H9 (cell line): ENCODE data around the gene COA5. TPM values are rescaled to one million over a fixed set of nuclear protein-coding genes. Genes with fewer than 3 reads are reported as not detected.

Source experiments
- DNase-seq: peaks from one replicate; pipeline ENCODE4 v3.0.0-alpha.2; 2017
- H2AFZ ChIP-seq: one replicate; pipeline ENCODE4 v1.6.1; 2013; ENCODE audit warnings: mild to moderate bottlenecking, low read length, control low read depth, moderate library complexity
- H2AK5ac ChIP-seq: 2 replicates; pipeline ENCODE4 v1.6.1; 2013; ENCODE audit warnings: low read length, control low read depth, mixed read lengths; ENCODE audit not compliant: insufficient read length
- H2BK120ac ChIP-seq: one replicate; pipeline ENCODE4 v1.6.1; 2013; ENCODE audit warnings: low read depth, mild to moderate bottlenecking, low read length, control low read depth, inconsistent platforms; ENCODE audit not compliant: poor library complexity, severe bottlenecking
- H2BK12ac ChIP-seq: 2 replicates; pipeline ENCODE4 v1.6.1; 2013; ENCODE audit warnings: low read length, control low read depth, mixed read lengths, low read depth; ENCODE audit not compliant: insufficient read length
- H2BK15ac ChIP-seq: 2 replicates; pipeline ENCODE4 v1.6.1; 2013; ENCODE audit warnings: low read depth, low read length, control low read depth
- H2BK20ac ChIP-seq: one replicate; pipeline ENCODE4 v1.6.1; 2013; ENCODE audit warnings: low read depth, mild to moderate bottlenecking, low read length, control low read depth, inconsistent platforms; ENCODE audit not compliant: poor library complexity, severe bottlenecking
- H2BK5ac ChIP-seq: 2 replicates; pipeline ENCODE4 v1.6.1; 2013; ENCODE audit warnings: low read length, control low read depth, mixed read lengths; ENCODE audit not compliant: insufficient read length
- H3K14ac ChIP-seq: 2 replicates; pipeline ENCODE4 v1.6.1; 2013; ENCODE audit warnings: low read length, control low read depth; ENCODE audit not compliant: insufficient read depth
- H3K18ac ChIP-seq: 2 replicates; pipeline ENCODE4 v1.6.1; 2013; ENCODE audit warnings: low read depth, mild to moderate bottlenecking, mixed read lengths, low read length, control low read depth; ENCODE audit not compliant: insufficient read length
- H3K23ac ChIP-seq: 2 replicates; pipeline ENCODE4 v1.6.1; 2013; ENCODE audit warnings: low read length, control low read depth, mixed read lengths, low read depth; ENCODE audit not compliant: insufficient read length
- H3K23me2 ChIP-seq: 2 replicates; pipeline ENCODE4 v1.6.1; 2013; ENCODE audit warnings: low read depth, mild to moderate bottlenecking, mixed read lengths, low read length, control low read depth; ENCODE audit not compliant: insufficient read length, poor library complexity, severe bottlenecking
- H3K27ac ChIP-seq: 2 replicates; pipeline ENCODE4 v1.5.1; 2013; ENCODE audit warnings: low read length, control low read depth, mixed read lengths, low read depth; ENCODE audit not compliant: insufficient read length
- H3K27me3 ChIP-seq: 2 replicates; pipeline ENCODE4 v1.6.1; 2013; ENCODE audit warnings: low read length, control low read depth, inconsistent platforms; ENCODE audit not compliant: insufficient read depth
- H3K4ac ChIP-seq: 2 replicates; pipeline ENCODE4 v1.6.1; 2013; ENCODE audit warnings: low read depth, mild to moderate bottlenecking, control low read depth, inconsistent platforms, low read length, moderate library complexity
- H3K4me1 ChIP-seq: 2 replicates; pipeline ENCODE4 v1.6.1; 2013; ENCODE audit warnings: low read length, control low read depth, inconsistent platforms; ENCODE audit not compliant: insufficient read depth
- H3K4me2 ChIP-seq: 2 replicates; pipeline ENCODE4 v1.6.1; 2013; ENCODE audit warnings: low read length, control low read depth, mixed read lengths; ENCODE audit not compliant: insufficient read length, insufficient read depth
- H3K56ac ChIP-seq: 2 replicates; pipeline ENCODE4 v1.6.1; 2013; ENCODE audit warnings: low read depth, mild to moderate bottlenecking, mixed read lengths, low read length, control low read depth; ENCODE audit not compliant: insufficient read length
- H3K79me1 ChIP-seq: 2 replicates; pipeline ENCODE4 v1.6.1; 2013; ENCODE audit warnings: low read depth, mild to moderate bottlenecking, moderate library complexity, low read length, control low read depth, inconsistent platforms; ENCODE audit not compliant: insufficient read depth, poor library complexity, severe bottlenecking
- H3K79me2 ChIP-seq: 2 replicates; pipeline ENCODE4 v1.6.1; 2013; ENCODE audit warnings: low read length, control low read depth, inconsistent platforms; ENCODE audit not compliant: insufficient read depth
- H3K9ac ChIP-seq: 2 replicates; pipeline ENCODE4 v1.6.1; 2013; ENCODE audit warnings: low read length, control low read depth, mixed read lengths; ENCODE audit not compliant: insufficient read length; ENCODE audit errors: extremely low read depth
- H3K9me3 ChIP-seq: one replicate; pipeline ENCODE4 v1.6.1; 2013; ENCODE audit warnings: low read depth, low read length, inconsistent platforms; ENCODE audit not compliant: control insufficient read depth
- H3T11ph ChIP-seq: one replicate; pipeline ENCODE4 v1.6.1; 2013; ENCODE audit warnings: mild to moderate bottlenecking, low read length, control low read depth, inconsistent platforms
- H4K20me1 ChIP-seq: one replicate; pipeline ENCODE4 v1.6.1; 2013; ENCODE audit not compliant: control insufficient read depth, insufficient read length, insufficient read depth
- H4K5ac ChIP-seq: 2 replicates; pipeline ENCODE4 v1.6.1; 2013; ENCODE audit warnings: low read depth, mild to moderate bottlenecking, mixed read lengths, low read length, control low read depth; ENCODE audit not compliant: insufficient read length
- H4K8ac ChIP-seq: replicated peaks from 2 replicates; pipeline ENCODE4 v1.6.1; 2013; ENCODE audit warnings: low read length, control low read depth, mixed read lengths, low read depth; ENCODE audit not compliant: insufficient read length
- H4K91ac ChIP-seq: 2 replicates; pipeline ENCODE4 v1.6.1; 2013; ENCODE audit warnings: low read depth, mild to moderate bottlenecking, moderate library complexity, mixed read lengths, low read length, control low read depth; ENCODE audit not compliant: insufficient read length
- H3K27ac Mint-ChIP-seq, 3 experiments: 2 replicates in 2 of 3; 3 replicates in 1 of 3; pipeline ENCODE4 v1.8.0; 2020 to 2021; ENCODE audit warnings: mixed read lengths in 3 of 3, mild to moderate bottlenecking in 1 of 3, moderate library complexity in 1 of 3
- H3K27me3 Mint-ChIP-seq: 2 replicates; pipeline ENCODE4 v1.8.0; 2021; ENCODE audit warnings: low read depth, mild to moderate bottlenecking, moderate library complexity, mixed read lengths
- H3K36me3 Mint-ChIP-seq, 3 experiments: 2 replicates in 2 of 3; 3 replicates in 1 of 3; pipeline ENCODE4 v1.8.0; 2020 to 2021; ENCODE audit warnings: low read depth in 3 of 3, mixed read lengths in 3 of 3; ENCODE audit not compliant: insufficient read depth in 1 of 3
- H3K4me1 Mint-ChIP-seq, 2 experiments: 2 replicates each; pipeline ENCODE4 v1.8.0; 2020; ENCODE audit warnings: mixed read lengths in 2 of 2
- H3K4me3 Mint-ChIP-seq, 2 experiments: 2 replicates in 1 of 2; 3 replicates in 1 of 2; pipeline ENCODE4 v1.8.0; 2020 to 2021; ENCODE audit warnings: mild to moderate bottlenecking in 2 of 2, mixed read lengths in 2 of 2, moderate library complexity in 1 of 2
- H3K9me3 Mint-ChIP-seq, 2 experiments: 2 replicates in 1 of 2; 3 replicates in 1 of 2; pipeline ENCODE4 v1.8.0; 2020; ENCODE audit warnings: mild to moderate bottlenecking in 2 of 2, mixed read lengths in 2 of 2, moderate library complexity in 1 of 2
- WGBS: extraction: QIAGEN DNeasy Blood & Tissue Kit; methylation state at CpG from one replicate; pipeline ENCODE4 v1.1.7; 2013; ENCODE audit warnings: missing lambda C conversion rate, low lambda C conversion rate, mixed read lengths; ENCODE audit not compliant: insufficient read length; ENCODE audit errors: extremely low coverage; 5-methylcytosine and 5-hydroxymethylcytosine counted together
- total RNA-seq: library from RNA; stranded (reverse); gene quantifications from 2 replicates; pipeline ENCODE4 v1.2.1, GENCODE V29; 2021
- TF ChIP-seq, protein P1 (sequence below): fragments of 200-600 bp; sonication (generic); conservative IDR thresholded peaks from 3 replicates; pipeline ENCODE4 v1.8.0; 2021; ENCODE audit warnings: antibody characterized with exemption, mild to moderate bottlenecking

Gene COA5
- total RNA-seq, 1 experiment from 2014 or later = 23.6 TPM

DNA sequence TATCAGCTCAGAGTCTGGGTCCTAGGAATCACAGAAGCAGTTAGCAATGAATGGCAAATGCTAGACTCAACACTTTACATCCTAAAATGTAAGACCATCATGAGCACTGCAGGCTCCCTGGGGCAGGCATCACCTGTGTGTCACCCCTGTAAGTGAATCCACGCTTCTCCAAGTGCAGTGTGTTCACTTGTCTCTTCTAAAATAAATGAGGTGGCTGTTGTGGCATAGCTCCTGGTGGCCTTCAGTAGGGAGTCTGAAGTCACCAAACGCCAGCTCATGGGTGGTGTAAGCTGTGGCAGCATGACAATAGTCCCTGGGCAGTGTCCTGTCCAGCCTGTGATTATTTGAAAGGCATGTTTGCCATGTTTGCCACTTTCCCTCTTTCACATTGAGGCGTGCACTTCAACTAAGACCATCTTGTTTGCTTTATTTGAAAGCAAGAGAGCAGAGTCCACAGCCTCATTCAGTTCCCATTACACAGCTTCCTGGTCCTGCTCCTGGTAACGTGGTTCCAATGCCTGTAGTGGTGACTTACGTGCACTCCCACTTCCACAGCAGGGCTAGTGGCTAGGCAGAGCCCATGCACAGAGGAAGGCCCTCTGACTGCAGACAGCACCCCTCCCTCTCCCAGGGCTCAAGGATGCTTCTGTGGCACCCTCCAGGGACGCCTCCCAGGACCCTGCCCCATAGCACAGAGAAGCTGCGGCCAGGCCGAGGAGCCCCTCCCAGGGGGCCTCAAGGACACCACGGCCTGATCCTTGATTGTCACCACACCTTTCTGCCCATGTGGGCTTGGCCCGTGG lies 24.3 kb downstream of the COA5 start:
- no peaks in the 10 kb centered on the region for H3K27me3 Mint-ChIP-seq
- no peak overlapping the region for H3T11ph ChIP-seq

More for the DNA sequence above, 24.3 kb downstream of the COA5 start:
- H3K9me3 ChIP-seq = no peaks in the 10 kb centered on the region
- H2BK20ac ChIP-seq = no peak overlapping the region
- H2BK5ac ChIP-seq = no peak overlapping the region
- H4K8ac ChIP-seq = no peak overlapping the region
- TF ChIP-seq, protein P1, sequence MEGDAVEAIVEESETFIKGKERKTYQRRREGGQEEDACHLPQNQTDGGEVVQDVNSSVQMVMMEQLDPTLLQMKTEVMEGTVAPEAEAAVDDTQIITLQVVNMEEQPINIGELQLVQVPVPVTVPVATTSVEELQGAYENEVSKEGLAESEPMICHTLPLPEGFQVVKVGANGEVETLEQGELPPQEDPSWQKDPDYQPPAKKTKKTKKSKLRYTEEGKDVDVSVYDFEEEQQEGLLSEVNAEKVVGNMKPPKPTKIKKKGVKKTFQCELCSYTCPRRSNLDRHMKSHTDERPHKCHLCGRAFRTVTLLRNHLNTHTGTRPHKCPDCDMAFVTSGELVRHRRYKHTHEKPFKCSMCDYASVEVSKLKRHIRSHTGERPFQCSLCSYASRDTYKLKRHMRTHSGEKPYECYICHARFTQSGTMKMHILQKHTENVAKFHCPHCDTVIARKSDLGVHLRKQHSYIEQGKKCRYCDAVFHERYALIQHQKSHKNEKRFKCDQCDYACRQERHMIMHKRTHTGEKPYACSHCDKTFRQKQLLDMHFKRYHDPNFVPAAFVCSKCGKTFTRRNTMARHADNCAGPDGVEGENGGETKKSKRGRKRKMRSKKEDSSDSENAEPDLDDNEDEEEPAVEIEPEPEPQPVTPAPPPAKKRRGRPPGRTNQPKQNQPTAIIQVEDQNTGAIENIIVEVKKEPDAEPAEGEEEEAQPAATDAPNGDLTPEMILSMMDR = no peak
- Mint-ChIP-seq H3K36me3 (peaks cover 0 to 49% (median 18%) of the 10 kb centered on the region in 3 experiments; a peak in 5 of 7 replicates), H3K4me1 (no peaks in the 10 kb centered on the region), H3K27ac (no peak overlapping the region; a peak in 1 of 7 replicates), H3K9me3 (no peaks in the 10 kb centered on the region), H3K4me3 (no peak overlapping the region)
- H4K20me1 ChIP-seq = no peaks in the 10 kb centered on the region
- H2BK120ac ChIP-seq = no peak overlapping the region
- no peaks in the 10 kb centered on the region for H3K79me2 ChIP-seq
- no peaks in the 10 kb centered on the region for H3K4me1 ChIP-seq
- no peak overlapping the region for H2AK5ac ChIP-seq
- WGBS = no CpG with 5 or more reads among the region's 10 CpGs
- no peak overlapping the region for H4K91ac ChIP-seq
- no peak overlapping the region for H3K9ac ChIP-seq
- H3K79me1 ChIP-seq = no peaks in the 10 kb centered on the region
- DNase-seq = no peak
- no peak overlapping the region for H3K4ac ChIP-seq
- H2AFZ ChIP-seq = no peak overlapping the region
- no peak overlapping the region for H3K14ac ChIP-seq
- no peaks in the 10 kb centered on the region for H3K27me3 ChIP-seq
- H3K27ac ChIP-seq = no peak overlapping the region
- H4K5ac ChIP-seq = no peak overlapping the region
- H2BK15ac ChIP-seq = no peak overlapping the region
- H2BK12ac ChIP-seq = no peak overlapping the region
- no peak overlapping the region for H3K18ac ChIP-seq
- H3K4me2 ChIP-seq = no peak overlapping the region
- H3K23me2 ChIP-seq = no peaks in the 10 kb centered on the region
- no peak overlapping the region for H3K23ac ChIP-seq
- H3K56ac ChIP-seq = no peak overlapping the region
